Endothelial cell of umbilical vein (primary cell): ENCODE data around the gene TSPEAR. TPM values are rescaled to one million over a fixed set of nuclear protein-coding genes. Genes with fewer than 3 reads are reported as not detected.

Experiments
- BruUV-seq: library from RNA; stranded (reverse); fragments of 400-500 nt; replicated peaks from 2 replicates; lab custom pipeline; 2021; lab: Mats Ljungman, UMichigan
- CTCF ChIA-PET: fragments of 300-600, 350-600 bp; sonication (Branson Sonifier 250); formaldehyde crosslinking; loops from one replicate; lab custom pipeline; 2021; ENCODE audit warnings: antibody characterized with exemption, inconsistent platforms; lab: Charles Lee
- POLR2A ChIA-PET: fragments of 300-600, 350-600 bp; sonication (Branson Sonifier 250); formaldehyde crosslinking; loops from one replicate; lab custom pipeline; 2021; ENCODE audit warnings: antibody characterized with exemption, inconsistent platforms; lab: Charles Lee
- DNase-seq: peaks from one replicate; pipeline ENCODE4 v3.0.0-alpha.2; 2011; ENCODE audit warnings: low read depth, low spot score
- FAIRE-seq: peaks from 2 replicates; lab custom pipeline; 2011; peaks lifted over from hg19 to GRCh38; lab: Jason Lieb, UNC
- H2AFZ ChIP-seq: 2 replicates; pipeline ENCODE4 v1.6.0; 2012; ENCODE audit warnings: low read depth, low read length, control low read depth, inconsistent platforms
- H3K27ac ChIP-seq: 2 replicates; pipeline ENCODE4 v1.5.1; 2011; ENCODE audit warnings: low read depth, mild to moderate bottlenecking, control low read depth, low read length, moderate library complexity; ENCODE audit not compliant: insufficient read depth
- H3K27me3 ChIP-seq, 2 experiments: 2 replicates each; pipeline versions ENCODE4 v1.6.0 to v1.6.1; 2011; ENCODE audit warnings: low read length in 2 of 2, mixed read lengths in 1 of 2; ENCODE audit not compliant: control insufficient read depth in 2 of 2, insufficient read depth in 2 of 2
- H3K36me3 ChIP-seq, 2 experiments: 2 replicates in 1 of 2; 3 replicates in 1 of 2; pipeline ENCODE4 v1.5.1; 2011; ENCODE audit warnings: low read length in 2 of 2, mild to moderate bottlenecking in 1 of 2, moderate library complexity in 1 of 2; ENCODE audit not compliant: control insufficient read depth in 2 of 2, insufficient read depth in 2 of 2; ENCODE audit errors: extremely low read depth in 1 of 2
- H3K4me1 ChIP-seq: 3 replicates; pipeline ENCODE4 v1.5.1; 2011; ENCODE audit warnings: mild to moderate bottlenecking, low read length; ENCODE audit not compliant: control insufficient read depth, insufficient read depth; ENCODE audit errors: extremely low read depth
- H3K4me2 ChIP-seq: 2 replicates; pipeline ENCODE4 v1.6.1; 2011; ENCODE audit warnings: low read length, control low read depth, mixed read lengths; ENCODE audit not compliant: insufficient read depth
- H3K4me3 ChIP-seq, 3 experiments: fragments of 200-600 bp in 1 of 3; sonication (generic), shearing (Covaris generic) in 1 of 3; replicated peaks in 1 of 3; 2 replicates each; pipeline ENCODE4 v1.5.1; 2011 to 2016; ENCODE audit warnings: control low read depth in 3 of 3, low read length in 3 of 3, mild to moderate bottlenecking in 2 of 3, inconsistent platforms in 1 of 3, low read depth in 1 of 3, moderate library complexity in 1 of 3; ENCODE audit not compliant: insufficient read depth in 1 of 3
- H3K79me2 ChIP-seq: 2 replicates; pipeline ENCODE4 v1.6.0; 2012; ENCODE audit warnings: low read length, inconsistent platforms; ENCODE audit not compliant: control insufficient read depth, insufficient read depth
- H3K9ac ChIP-seq: replicated peaks from 2 replicates; pipeline ENCODE3; 2011; ENCODE audit warnings: low read length, control low read depth; ENCODE audit not compliant: insufficient read depth; ENCODE audit errors: extremely low read depth
- H3K9me1 ChIP-seq: replicated peaks from 3 replicates; pipeline ENCODE4 v1.6.0; 2011; ENCODE audit warnings: mild to moderate bottlenecking, low read length; ENCODE audit not compliant: control insufficient read depth, insufficient read depth; ENCODE audit errors: extremely low read depth
- H3K9me3 ChIP-seq: replicated peaks from 2 replicates; pipeline ENCODE4 v1.5.1; 2012; ENCODE audit warnings: low read length, inconsistent platforms; ENCODE audit not compliant: control insufficient read depth, insufficient read depth
- H4K20me1 ChIP-seq: replicated peaks from 2 replicates; pipeline ENCODE3; 2011; ENCODE audit warnings: mild to moderate bottlenecking, low read length; ENCODE audit not compliant: control insufficient read depth, insufficient read depth; ENCODE audit errors: extremely low read depth
- CTCF ChIP-seq, 2 donors: IDR thresholded peaks; 1 replicate in 1 of 2; 2 replicates in 1 of 2; pipeline ENCODE4 v1.5.1; 2011; ENCODE audit warnings: low read length in 2 of 2, mild to moderate bottlenecking in 2 of 2, moderate library complexity in 2 of 2, control low read depth in 1 of 2, inconsistent platforms in 1 of 2, low read depth in 1 of 2; ENCODE audit not compliant: insufficient read depth in 1 of 2; ENCODE audit errors: extremely low read depth in 1 of 2
- GATA2 ChIP-seq: IDR thresholded peaks from 2 replicates; pipeline ENCODE4 v1.7.0; 2011; ENCODE audit warnings: low read depth, mild to moderate bottlenecking, moderate library complexity, mixed read lengths, low read length; ENCODE audit not compliant: insufficient read length, insufficient read depth
- POLR2A ChIP-seq: IDR thresholded peaks from 2 replicates; pipeline ENCODE4 v1.6.1; 2012; ENCODE audit warnings: low read depth, mild to moderate bottlenecking, control low read depth, low read length
- dilution Hi-C: fragments of 300-500 bp; cut with MboI; formaldehyde crosslinking; loops from one replicate; pipeline ENCODE4 v1.15.0; 2019; ENCODE audit warnings: low sequenced_read_pairs; ENCODE audit not compliant: extremely low pct_ligation_motif_present
- intact Hi-C: fragments of 100-400 bp; cut with micrococcal nuclease; formaldehyde crosslinking; loops from one replicate; pipeline ENCODE4 v1.10.0; 2022
- polyA plus RNA-seq, 4 experiments: library from polyadenylated mRNA; depleted of rRNA in 3 of 4; stranded (reverse) in 3 of 4; unstranded in 1 of 4; fragments of >200 nt; gene quantifications; 2 replicates each; pipeline versions ENCODE4 v1.2.1 to v1.2.3, GENCODE V29; 2011 to 2012; ENCODE audit warnings: missing spikeins in 1 of 4
- total RNA-seq: library from RNA; stranded (reverse); gene quantifications from 2 replicates; pipeline ENCODE4 v1.2.3, GENCODE V29; 2021

The TSPEAR gene
- total and polyA plus RNA-seq, 2 donors (not counting 3 experiments of a cell fraction or from before 2014, with no cell fraction given) = 0.01 TPM; not detected in 1

GRCh38 chr21:44466996-44467858, 244.1 kb downstream of the TSPEAR start:
- ChIA-PET POLR2A (no interaction called here), CTCF (interaction anchor here (1.1 kb wide), 1 partner anchor 326 kb away, joined by 3 read pairs; no protein-coding TSS in a partner anchor)
- no peak for FAIRE-seq
- Histone ChIP-seq H3K79me2 (no peaks in the 10 kb centered on the region), H4K20me1 (no peaks in the 10 kb centered on the region), H3K9me1 (no peaks in the 10 kb centered on the region), H3K4me3 (no peak overlapping the region), H3K27ac (no peak overlapping the region), H3K27me3 (no peaks in the 10 kb centered on the region), H3K9ac (no peak overlapping the region), H3K4me1 (no peaks in the 10 kb centered on the region), H2AFZ (no peak overlapping the region), H3K36me3 (no peaks in the 10 kb centered on the region), H3K9me3 (no peaks in the 10 kb centered on the region), H3K4me2 (no peak overlapping the region)
- BruUV-seq = no TSS peak
- no peak for TF ChIP-seq POLR2A
- intact Hi-C loops (no loop called here), dilution Hi-C loops (no loop called here)
- no peak for DNase-seq

- no peaks in the 10 kb centered on the region for H3K36me3 ChIP-seq
- ChIA-PET CTCF (interaction anchor here (0.6 kb wide), 1 partner anchor 24 kb away, joined by 3 read pairs; no protein-coding TSS in a partner anchor), POLR2A (no interaction called here)
- DNase-seq (no peak), FAIRE-seq (no peak)
- H3K27me3 ChIP-seq = no peaks in the 10 kb centered on the region
- no peak overlapping the region for H3K9ac ChIP-seq
- no TSS peak for BruUV-seq
- no peak overlapping the region for H3K4me3 ChIP-seq
- no peak overlapping the region for H2AFZ ChIP-seq
- no peaks in the 10 kb centered on the region for H3K9me3 ChIP-seq
- dilution Hi-C loops (no loop called here), intact Hi-C loops (no loop called here)
- no peaks in the 10 kb centered on the region for H3K79me2 ChIP-seq
- H4K20me1 ChIP-seq = no peaks in the 10 kb centered on the region
- no peak for TF ChIP-seq GATA2
- TF ChIP-seq POLR2A = no peak
- TF ChIP-seq CTCF (IDR thresholded peaks at IDR 0.05; ENCODE audit: extremely low read depth in 1 of 2, insufficient read depth in 1 of 2, low read depth in 1 of 2, low read length in 2 of 2) = no peak
- H3K27ac ChIP-seq = no peak overlapping the region
- no peaks in the 10 kb centered on the region for H3K4me1 ChIP-seq
- no peaks in the 10 kb centered on the region for H3K9me1 ChIP-seq
- H3K4me2 ChIP-seq = no peak overlapping the region
Measured at GRCh38 chr21:44466351-44466954, 244.9 kb downstream of the TSPEAR start.
